SK-N-SH (cell line): Measurements from ENCODE around the gene SH2D4B.

ENCODE experiments used
- CHD2 ChIP-seq: fragments of 150-350 bp; IDR thresholded peaks from 2 replicates; pipeline ENCODE4 v1.6.1; 2018; ENCODE audit warnings: low read length; ENCODE audit not compliant: partially characterized antibody
- CTCF ChIP-seq: fragments of 200-600 bp; sonication (generic); IDR thresholded peaks from 2 replicates; pipeline ENCODE4 v1.6.1; 2017; ENCODE audit warnings: antibody characterized with exemption, mild to moderate bottlenecking, moderate library complexity
- EP300 ChIP-seq, 2 experiments: IDR thresholded peaks; 2 replicates each; pipeline versions ENCODE4 v1.4.0 to v1.6.1; 2012; ENCODE audit warnings: borderline replicate concordance in 1 of 2, low read depth in 1 of 2, low read length in 1 of 2
- EZH2phosphoT487 ChIP-seq: fragments of 200-600 bp; sonication (generic); IDR thresholded peaks from 2 replicates; pipeline ENCODE4 v1.6.1; 2017; ENCODE audit warnings: low read depth, mixed run types, mild to moderate bottlenecking, antibody characterized with exemption, moderate library complexity, borderline replicate concordance
- RAD21 ChIP-seq: IDR thresholded peaks from 2 replicates; pipeline ENCODE4 v1.6.1; 2012; ENCODE audit warnings: mild to moderate bottlenecking, low read length
- REST ChIP-seq: IDR thresholded peaks from 2 replicates; pipeline ENCODE4 v1.6.1; 2012; ENCODE audit warnings: mild to moderate bottlenecking, low read depth, low read length, moderate library complexity
- ZBTB33 ChIP-seq: IDR thresholded peaks from 2 replicates; pipeline ENCODE4 v1.4.0; 2012; ENCODE audit warnings: low read depth, borderline replicate concordance

GRCh38 chr10:80581469-80581835, 43.8 kb downstream of the SH2D4B start:
- TF ChIP-seq EZH2phosphoT487 (no peak), EP300 (IDR thresholded peaks at IDR 0.05; ENCODE audit: borderline replicate concordance in 1 of 2, low read depth in 1 of 2, low read length in 1 of 2) (no peak), REST (no peak), RAD21 (no peak), CTCF (no peak), CHD2 (no peak), ZBTB33 (no peak)
